CD4-positive, alpha-beta T cell (primary cell): ENCODE measurements around the gene HLA-F. TPM values are rescaled to one million over a fixed set of nuclear protein-coding genes. Genes with fewer than 3 reads are reported as not detected.
A peak's percentile ranks its signal among the peaks of the same experiment; 100 is the strongest.

ENCODE experiments used
- ATAC-seq: fragments of 200-7000 bp; cut with Tn5 transposase; one replicate; pipeline ENCODE4 v1.10.0; 2022; ENCODE audit warnings: mild to moderate bottlenecking; ENCODE audit not compliant: poor library complexity
- CTCF ChIA-PET: fragments of 350-600 bp; sonication (Branson Sonifier 250); formaldehyde crosslinking; loops from one replicate; lab custom pipeline; 2021; ENCODE audit warnings: antibody characterized with exemption, inconsistent platforms; lab: Charles Lee
- POLR2A ChIA-PET: fragments of 350-600 bp; sonication (Branson Sonifier 250); formaldehyde crosslinking; loops from one replicate; lab custom pipeline; 2021; ENCODE audit warnings: antibody characterized with exemption, inconsistent platforms; lab: Charles Lee
- DNase-seq, 14 experiments: peaks; one replicate each; pipeline ENCODE4 v3.0.0-alpha.2; 2013 to 2020; ENCODE audit warnings: mixed read lengths in 2 of 14
- H3K27ac ChIP-seq, 2 donors: one replicate each; pipeline versions ENCODE4 v1.5.1 to v1.7.0; 2013; ENCODE audit warnings: low read length in 2 of 2, low read depth in 1 of 2, mild to moderate bottlenecking in 1 of 2
- H3K27me3 ChIP-seq, 2 experiments: 1 replicate in 1 of 2; 2 replicates in 1 of 2; pipeline versions ENCODE4 v1.6.1 to v1.7.0; 2013; ENCODE audit warnings: low read length in 2 of 2, control low read depth in 1 of 2, mild to moderate bottlenecking in 1 of 2, moderate library complexity in 1 of 2; ENCODE audit not compliant: insufficient read depth in 2 of 2, control insufficient read depth in 1 of 2
- H3K36me3 ChIP-seq: one replicate; pipeline ENCODE4 v1.6.1; 2013; ENCODE audit warnings: low read length, control low read depth; ENCODE audit not compliant: insufficient read depth
- H3K4me1 ChIP-seq: one replicate; pipeline ENCODE4 v1.6.1; 2013; ENCODE audit warnings: low read length, control low read depth; ENCODE audit not compliant: insufficient read depth
- H3K4me3 ChIP-seq: one replicate; pipeline ENCODE4 v1.5.1; 2013; ENCODE audit warnings: mild to moderate bottlenecking, low read length, moderate library complexity
- H3K9me3 ChIP-seq, 2 experiments: 1 replicate in 1 of 2; 2 replicates in 1 of 2; pipeline versions ENCODE4 v1.6.1 to v1.7.0; 2013; ENCODE audit warnings: low read length in 2 of 2, mild to moderate bottlenecking in 2 of 2, control low read depth in 1 of 2, moderate library complexity in 1 of 2; ENCODE audit not compliant: control insufficient read depth in 1 of 2, insufficient read depth in 1 of 2
- H3K27ac Mint-ChIP-seq: one replicate; pipeline ENCODE4 v1.8.0; 2020; ENCODE audit warnings: mixed read lengths
- H3K27me3 Mint-ChIP-seq: one replicate; pipeline ENCODE4 v1.8.0; 2021; ENCODE audit warnings: mixed read lengths
- H3K36me3 Mint-ChIP-seq: one replicate; pipeline ENCODE4 v1.8.0; 2021; ENCODE audit warnings: low read depth, mixed read lengths
- H3K4me1 Mint-ChIP-seq: one replicate; pipeline ENCODE4 v1.8.0; 2021; ENCODE audit warnings: low read depth, mixed read lengths
- H3K4me3 Mint-ChIP-seq: one replicate; pipeline ENCODE4 v1.8.0; 2020; ENCODE audit warnings: mild to moderate bottlenecking, mixed read lengths
- H3K9me3 Mint-ChIP-seq: one replicate; pipeline ENCODE4 v1.8.0; 2020; ENCODE audit warnings: mixed read lengths
- CTCF ChIP-seq: fragments of 200-600 bp; IDR thresholded peaks from one replicate; pipeline ENCODE4 v1.8.0; 2022; ENCODE audit warnings: antibody characterized with exemption, mild to moderate bottlenecking
- intact Hi-C, 2 experiments: fragments of 100-400 bp; cut with DNase I in 1 of 2; cut with micrococcal nuclease in 1 of 2; formaldehyde crosslinking; loops; one replicate each; pipeline versions ENCODE4 v1.15.1 to v1.9.0; 2023 to 2025; cut with DNase I, micrococcal nuclease
- total RNA-seq, 174 experiments: library from RNA in 2 of 174; stranded (reverse) in 2 of 174; gene quantifications; one replicate each; pipeline ENCODE4 v1.2.3 and lab custom pipeline; 2021 to 2026

Gene HLA-F
- total RNA-seq, 2 experiments from 2014 or later: 560 TPM

- H3K27ac Mint-ChIP-seq: peak overlapping the region; percentile 95
- ChIA-PET CTCF (interaction anchor here (1.3 kb wide), 1 partner anchor 22 kb away, joined by 3 read pairs; no protein-coding TSS in a partner anchor), POLR2A (interaction anchor here (0.5 to 4.8 kb wide), 5 partner anchors 8 to 1641 kb away, joined by 3 to 21 read pairs (median 4); no protein-coding TSS in a partner anchor)
- intact Hi-C loops: no loop called here
- peaks cover 37% of the 10 kb centered on the region for H3K36me3 Mint-ChIP-seq
- peaks cover 34% of the 10 kb centered on the region for H3K36me3 ChIP-seq
- DNase-seq (no peak), ATAC-seq (no peak)
- H3K9me3 ChIP-seq: no peaks in the 10 kb centered on the region
- no peak overlapping the region for H3K4me3 ChIP-seq
- no peak overlapping the region for H3K4me3 Mint-ChIP-seq
- H3K27me3 ChIP-seq: no peaks in the 10 kb centered on the region
- H3K27me3 Mint-ChIP-seq: no peaks in the 10 kb centered on the region
- peak overlapping the region in 1 of 2 donors; percentile 9 for H3K27ac ChIP-seq
- no peak for TF ChIP-seq CTCF
- H3K4me1 ChIP-seq: peaks cover 35% of the 10 kb centered on the region
- no peaks in the 10 kb centered on the region for H3K9me3 Mint-ChIP-seq
- H3K4me1 Mint-ChIP-seq: peaks cover 73% of the 10 kb centered on the region
These were observed 7.4 kb downstream of the HLA-F start for GRCh38 chr6:29730575-29731126.

- no peaks in the 10 kb centered on the region for H3K27me3 Mint-ChIP-seq
- Histone ChIP-seq H3K4me1 (peaks cover 29% of the 10 kb centered on the region), H3K27ac (peak overlapping the region in 1 of 2 donors; percentile 9), H3K4me3 (no peak overlapping the region), H3K27me3 (no peaks in the 10 kb centered on the region), H3K36me3 (peaks cover 28% of the 10 kb centered on the region), H3K9me3 (no peaks in the 10 kb centered on the region)
- ATAC-seq (no peak), DNase-seq (no peak)
- intact Hi-C loops: no loop called here
- CTCF ChIA-PET: interaction anchor here (1.2 kb wide), 1 partner anchor 78 kb away, joined by 4 read pairs; no protein-coding TSS in a partner anchor
- H3K4me1 Mint-ChIP-seq: peaks cover 70% of the 10 kb centered on the region
- peaks cover 31% of the 10 kb centered on the region for H3K36me3 Mint-ChIP-seq
- POLR2A ChIA-PET: interaction anchor here (0.5 to 4.8 kb wide), 6 partner anchors 9 to 1641 kb away, joined by 3 to 21 read pairs (median 4); no protein-coding TSS in a partner anchor
- H3K9me3 Mint-ChIP-seq: no peaks in the 10 kb centered on the region
- H3K27ac Mint-ChIP-seq: peak overlapping the region; percentile 95
- H3K4me3 Mint-ChIP-seq: no peak overlapping the region
- TF ChIP-seq CTCF: no peak
These were observed 8.0 kb downstream of the HLA-F start for GRCh38 chr6:29731281-29731680.

- no peaks in the 10 kb centered on the region for H3K27me3 ChIP-seq
- Mint-ChIP-seq H3K36me3 (peaks cover 16% of the 10 kb centered on the region), H3K27me3 (no peaks in the 10 kb centered on the region), H3K9me3 (no peaks in the 10 kb centered on the region), H3K4me1 (peaks cover 52% of the 10 kb centered on the region), H3K4me3 (no peak overlapping the region), H3K27ac (no peak overlapping the region)
- no peak for DNase-seq
- no peak for TF ChIP-seq CTCF
- H3K27ac ChIP-seq: no peak overlapping the region
- H3K36me3 ChIP-seq: peaks cover 10% of the 10 kb centered on the region
- ChIA-PET CTCF (interaction anchor here (0.5 to 6.4 kb wide), 2 partner anchors 18 to 28 kb away, joined by 3 to 82 read pairs; no protein-coding TSS in a partner anchor), POLR2A (interaction anchor here (0.7 to 4.8 kb wide), 5 partner anchors 10 to 24 kb away, joined by 3 to 21 read pairs (median 5); no protein-coding TSS in a partner anchor)
- H3K9me3 ChIP-seq: no peaks in the 10 kb centered on the region
- H3K4me1 ChIP-seq: peaks cover 14% of the 10 kb centered on the region
- intact Hi-C loops: no loop called here
- H3K4me3 ChIP-seq: no peak overlapping the region
- no peak for ATAC-seq
These were observed 9.8 kb downstream of the HLA-F start for GRCh38 chr6:29733057-29733456.
